ENCODE data around the gene KCNMA1. TPM values are rescaled to one million over a fixed set of nuclear protein-coding genes. Genes with fewer than 3 reads are reported as not detected.

The KCNMA1 gene
- polyA plus RNA-seq, 1 of the 3 experiments (the other 2 are of a cell fraction) = 107 TPM

DNA sequence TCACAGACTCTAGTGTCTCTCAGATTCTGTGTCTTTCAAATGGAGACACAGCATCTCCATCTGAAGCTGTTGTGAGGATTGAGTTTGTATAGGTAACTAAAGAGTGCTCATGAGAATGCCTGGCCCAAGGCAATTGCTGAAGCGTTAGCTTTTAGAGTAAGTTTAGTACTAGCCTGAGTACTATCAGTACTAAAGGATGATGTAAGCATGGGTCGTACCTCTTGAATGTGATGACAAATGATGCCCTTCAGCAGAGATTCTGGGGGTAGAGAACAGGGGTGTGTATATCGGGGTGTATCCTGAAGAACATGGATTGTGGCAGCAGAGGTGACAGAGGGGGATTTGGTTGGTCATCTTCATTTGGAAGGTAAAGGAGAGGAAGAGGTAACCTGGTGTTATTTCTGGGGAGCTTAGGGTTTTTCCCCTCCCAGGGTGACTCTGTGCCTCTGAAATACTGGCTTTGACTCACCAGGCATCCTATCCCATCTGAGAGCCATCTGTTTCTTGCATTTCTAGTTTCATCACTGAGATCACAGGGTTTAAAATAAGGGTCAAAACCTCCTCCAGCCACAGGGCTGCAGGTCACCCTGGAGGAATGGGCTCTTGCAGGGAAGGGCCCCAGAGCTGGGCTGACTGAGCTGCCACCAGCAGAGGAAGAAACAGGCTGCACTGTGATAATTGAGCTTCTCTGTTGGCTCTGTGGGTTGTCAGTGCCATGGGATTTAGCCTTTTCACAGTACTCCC is 756.0 kb downstream of the KCNMA1 start:
- Histone ChIP-seq H3K79me2 (ENCODE audit: insufficient read depth) (no peaks in the 10 kb centered on the region), H3F3A (replicated peaks; ENCODE audit: insufficient read depth) (no peaks in the 10 kb centered on the region), H3K9ac (no peak overlapping the region), H3K4me3 (ENCODE audit: low read depth in 2 of 2, low read length in 1 of 2) (no peak overlapping the region), H3K4me1 (ENCODE audit: control insufficient read depth in 1 of 2, insufficient read depth in 2 of 2, low read depth in 1 of 2, low read length in 1 of 2) (peaks cover 0 to 27% of the 10 kb centered on the region in 2 experiments; a peak in 2 of 4 replicates), H3K27me3 (ENCODE audit: insufficient read depth) (no peaks in the 10 kb centered on the region), H2AFZ (ENCODE audit: low read depth) (no peak overlapping the region), H4K20me1 (ENCODE audit: insufficient read depth) (no peaks in the 10 kb centered on the region), H3K9me3 (no peaks in the 10 kb centered on the region), H3K9me2 (no peaks in the 10 kb centered on the region), H3K4me2 (no peak overlapping the region), H3K27ac (ENCODE audit: low read depth in 2 of 2, low read length in 1 of 2) (peak overlapping the region in 1 of 2 experiments; percentile 48; a peak in 1 of 4 replicates), H3K36me3 (replicated peaks in 1 of 2; ENCODE audit: control insufficient read depth in 1 of 2, insufficient read depth in 2 of 2, low read length in 1 of 2) (peaks cover 0 to 17% of the 10 kb centered on the region in 2 experiments)
- CTCF ChIA-PET = no interaction called here
- TF ChIP-seq TCF12 (IDR thresholded peaks at IDR 0.05) (peak; percentile 50; the same call in 1 of the 2 replicates), SIN3A (IDR thresholded peaks at IDR 0.05; ENCODE audit: borderline replicate concordance, low read depth, low read length) (no peak)
- POLR2A ChIA-PET = no interaction called here
- 83% methylated on average over 3 of the region's 3 CpGs for WGBS (ENCODE audit: low lambda C conversion rate)
- DNase-seq = no peak

DNA sequence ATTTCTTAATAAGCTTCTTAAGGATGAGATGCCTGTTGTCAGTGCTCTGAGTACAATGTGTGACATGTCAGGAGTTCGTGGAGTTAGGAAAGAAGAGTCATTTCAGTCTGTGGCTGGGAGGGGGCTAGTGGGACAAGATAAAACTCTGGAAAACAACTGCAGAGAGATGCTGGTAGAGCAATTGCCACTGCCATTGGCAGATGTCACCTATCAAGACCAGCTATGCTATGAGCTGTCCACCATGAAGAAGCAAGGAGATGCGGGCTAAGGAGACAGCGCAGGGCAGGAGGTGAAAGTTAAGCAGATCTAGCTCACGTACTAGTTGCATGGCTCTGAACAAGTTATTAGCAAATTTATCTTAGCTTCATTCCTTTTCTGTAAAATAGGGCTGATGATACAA is 756.7 kb downstream of the KCNMA1 start:
- Histone ChIP-seq H3K4me2 (no peak overlapping the region), H3K9ac (no peak overlapping the region), H3F3A (replicated peaks; ENCODE audit: insufficient read depth) (no peaks in the 10 kb centered on the region), H3K9me2 (no peaks in the 10 kb centered on the region), H3K4me3 (ENCODE audit: low read depth in 2 of 2, low read length in 1 of 2) (no peak overlapping the region), H3K36me3 (replicated peaks in 1 of 2; ENCODE audit: control insufficient read depth in 1 of 2, insufficient read depth in 2 of 2, low read length in 1 of 2) (peaks cover 0 to 10% of the 10 kb centered on the region in 2 experiments), H3K27ac (ENCODE audit: low read depth in 2 of 2, low read length in 1 of 2) (peak overlapping the region in 1 of 2 experiments; percentile 87; a peak in 1 of 4 replicates), H3K27me3 (ENCODE audit: insufficient read depth) (no peaks in the 10 kb centered on the region), H3K9me3 (no peaks in the 10 kb centered on the region), H4K20me1 (ENCODE audit: insufficient read depth) (no peaks in the 10 kb centered on the region), H3K79me2 (ENCODE audit: insufficient read depth) (no peaks in the 10 kb centered on the region), H3K4me1 (ENCODE audit: control insufficient read depth in 1 of 2, insufficient read depth in 2 of 2, low read depth in 1 of 2, low read length in 1 of 2) (peaks cover 0 to 25% of the 10 kb centered on the region in 2 experiments; a peak in 2 of 4 replicates), H2AFZ (ENCODE audit: low read depth) (no peak overlapping the region)
- ChIA-PET POLR2A (interaction anchor here (3.0 kb wide), 1 partner anchor 90 kb away, joined by 16 read pairs; no protein-coding TSS in a partner anchor), CTCF (interaction anchor here (0.6 kb wide), 1 partner anchor 572 kb away, joined by 3 read pairs; no protein-coding TSS in a partner anchor)
- 89% methylated on average over 4 of the region's 4 CpGs for WGBS (ENCODE audit: low lambda C conversion rate)
- no peak for DNase-seq
- TF ChIP-seq MXI1 (IDR thresholded peaks at IDR 0.05; ENCODE audit: low read depth, low read length) (no peak), RCOR1 (IDR thresholded peaks at IDR 0.05; ENCODE audit: low read length) (no peak), CHD2 (IDR thresholded peaks at IDR 0.05; ENCODE audit: low read length, partially characterized antibody) (no peak), NFIC (IDR thresholded peaks at IDR 0.05; ENCODE audit: borderline replicate concordance) (no peak), EP300 (IDR thresholded peaks at IDR 0.05; ENCODE audit: borderline replicate concordance in 1 of 2, low read depth in 1 of 2, low read length in 1 of 2) (no peak), FOSL2 (IDR thresholded peaks at IDR 0.05; ENCODE audit: borderline replicate concordance, low read depth) (no peak), MEF2A (IDR thresholded peaks at IDR 0.05; ENCODE audit: borderline replicate concordance, low read depth) (no peak), EZH2phosphoT487 (IDR thresholded peaks at IDR 0.05; ENCODE audit: borderline replicate concordance, low read depth) (no peak), GATA2 (CRISPR knock-in tag; IDR thresholded peaks at IDR 0.05) (no peak), FOXJ3 (CRISPR knock-in tag; IDR thresholded peaks at IDR 0.05) (no peak), FOXM1 (IDR thresholded peaks at IDR 0.05; ENCODE audit: low read depth) (no peak)
- TF ChIP-seq, protein P1, sequence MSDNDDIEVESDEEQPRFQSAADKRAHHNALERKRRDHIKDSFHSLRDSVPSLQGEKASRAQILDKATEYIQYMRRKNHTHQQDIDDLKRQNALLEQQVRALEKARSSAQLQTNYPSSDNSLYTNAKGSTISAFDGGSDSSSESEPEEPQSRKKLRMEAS (IDR thresholded peaks at IDR 0.05; ENCODE audit: low read depth) = no peak
- TF ChIP-seq, protein P2, sequence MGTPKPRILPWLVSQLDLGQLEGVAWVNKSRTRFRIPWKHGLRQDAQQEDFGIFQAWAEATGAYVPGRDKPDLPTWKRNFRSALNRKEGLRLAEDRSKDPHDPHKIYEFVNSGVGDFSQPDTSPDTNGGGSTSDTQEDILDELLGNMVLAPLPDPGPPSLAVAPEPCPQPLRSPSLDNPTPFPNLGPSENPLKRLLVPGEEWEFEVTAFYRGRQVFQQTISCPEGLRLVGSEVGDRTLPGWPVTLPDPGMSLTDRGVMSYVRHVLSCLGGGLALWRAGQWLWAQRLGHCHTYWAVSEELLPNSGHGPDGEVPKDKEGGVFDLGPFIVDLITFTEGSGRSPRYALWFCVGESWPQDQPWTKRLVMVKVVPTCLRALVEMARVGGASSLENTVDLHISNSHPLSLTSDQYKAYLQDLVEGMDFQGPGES (IDR thresholded peaks at IDR 0.05; ENCODE audit: low read depth, low read length) = no peak
- TF ChIP-seq, protein P3, sequence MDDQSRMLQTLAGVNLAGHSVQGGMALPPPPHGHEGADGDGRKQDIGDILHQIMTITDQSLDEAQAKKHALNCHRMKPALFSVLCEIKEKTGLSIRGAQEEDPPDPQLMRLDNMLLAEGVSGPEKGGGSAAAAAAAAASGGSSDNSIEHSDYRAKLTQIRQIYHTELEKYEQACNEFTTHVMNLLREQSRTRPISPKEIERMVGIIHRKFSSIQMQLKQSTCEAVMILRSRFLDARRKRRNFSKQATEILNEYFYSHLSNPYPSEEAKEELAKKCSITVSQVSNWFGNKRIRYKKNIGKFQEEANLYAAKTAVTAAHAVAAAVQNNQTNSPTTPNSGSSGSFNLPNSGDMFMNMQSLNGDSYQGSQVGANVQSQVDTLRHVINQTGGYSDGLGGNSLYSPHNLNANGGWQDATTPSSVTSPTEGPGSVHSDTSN (IDR thresholded peaks at IDR 0.05) = no peak

Data from SK-N-SH (cell line).